Inflammatory macrophage treated with lipopolysaccharide for 4 hours (primary cell): ENCODE data around the gene HSPA9.

ENCODE experiments used
- DNase-seq: peaks from one replicate; pipeline ENCODE4 v3.0.0-alpha.2; 2020

HSPA9 gene

DNA sequence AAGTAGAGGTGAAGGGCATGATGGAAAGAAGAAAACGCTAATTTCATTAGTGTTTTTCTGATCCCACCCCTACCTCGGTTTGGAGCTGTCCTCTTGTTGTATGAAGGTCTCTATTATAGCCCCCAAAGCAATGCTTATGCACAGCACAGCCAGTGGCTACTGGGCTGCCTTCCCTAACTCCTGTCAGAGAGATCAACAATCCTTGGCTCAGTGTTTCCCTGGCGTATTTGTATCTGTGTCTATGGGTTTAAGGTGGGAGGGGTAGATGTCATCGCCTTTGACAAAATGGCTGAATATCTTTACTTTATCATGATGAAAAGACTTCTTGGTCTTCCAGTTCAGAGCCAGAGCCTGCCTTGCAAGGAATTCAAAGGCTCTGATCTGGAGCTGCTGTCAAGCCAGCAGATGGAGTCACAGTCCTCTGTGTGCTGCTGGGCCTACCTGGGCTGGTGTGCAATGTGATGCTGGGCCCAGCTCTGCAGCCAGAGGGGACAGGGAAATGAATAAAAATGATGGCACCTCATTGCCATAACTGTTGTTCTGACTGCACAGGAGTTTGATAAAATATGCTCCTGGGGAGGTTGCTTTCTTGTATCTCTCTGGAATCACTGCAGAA, 20.1 kb upstream of the HSPA9 start:
- no peak for DNase-seq

DNA sequence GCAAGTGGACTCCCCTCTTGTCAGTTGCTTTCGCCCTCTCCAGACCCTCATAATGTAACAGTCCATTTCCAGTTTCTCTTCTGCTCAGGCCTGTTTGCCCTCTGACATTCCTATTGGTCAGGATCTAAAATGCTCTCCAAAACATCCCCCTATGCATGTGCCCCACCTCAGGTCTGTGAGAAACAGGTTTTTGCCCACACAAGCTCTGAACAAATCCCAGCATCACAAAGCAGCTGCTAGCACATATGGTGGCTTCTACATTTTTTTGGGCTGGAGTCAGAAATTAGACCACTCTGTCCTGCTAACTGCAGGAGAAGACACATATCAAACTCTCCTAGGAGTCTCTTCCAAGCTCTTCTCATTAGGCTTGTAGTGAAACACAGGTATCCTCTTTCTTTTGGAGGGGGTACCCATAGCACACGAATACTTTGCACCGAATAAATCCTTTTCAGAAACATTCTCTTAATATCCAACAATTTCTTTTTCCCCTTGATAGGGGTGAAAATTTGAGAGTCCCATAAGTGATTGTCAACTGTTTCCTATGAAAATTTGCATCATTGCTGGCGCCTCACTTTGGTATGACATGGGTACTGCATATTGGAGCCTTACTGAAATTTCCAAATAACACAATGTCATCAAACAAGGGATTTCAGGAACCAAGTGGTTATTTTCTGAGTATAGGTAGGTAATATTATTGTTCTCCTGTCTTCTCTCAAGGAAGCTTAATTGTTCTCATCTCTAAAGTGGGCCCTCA, 19.3 kb upstream of the HSPA9 start:
- DNase-seq = peak; percentile 15

DNA sequence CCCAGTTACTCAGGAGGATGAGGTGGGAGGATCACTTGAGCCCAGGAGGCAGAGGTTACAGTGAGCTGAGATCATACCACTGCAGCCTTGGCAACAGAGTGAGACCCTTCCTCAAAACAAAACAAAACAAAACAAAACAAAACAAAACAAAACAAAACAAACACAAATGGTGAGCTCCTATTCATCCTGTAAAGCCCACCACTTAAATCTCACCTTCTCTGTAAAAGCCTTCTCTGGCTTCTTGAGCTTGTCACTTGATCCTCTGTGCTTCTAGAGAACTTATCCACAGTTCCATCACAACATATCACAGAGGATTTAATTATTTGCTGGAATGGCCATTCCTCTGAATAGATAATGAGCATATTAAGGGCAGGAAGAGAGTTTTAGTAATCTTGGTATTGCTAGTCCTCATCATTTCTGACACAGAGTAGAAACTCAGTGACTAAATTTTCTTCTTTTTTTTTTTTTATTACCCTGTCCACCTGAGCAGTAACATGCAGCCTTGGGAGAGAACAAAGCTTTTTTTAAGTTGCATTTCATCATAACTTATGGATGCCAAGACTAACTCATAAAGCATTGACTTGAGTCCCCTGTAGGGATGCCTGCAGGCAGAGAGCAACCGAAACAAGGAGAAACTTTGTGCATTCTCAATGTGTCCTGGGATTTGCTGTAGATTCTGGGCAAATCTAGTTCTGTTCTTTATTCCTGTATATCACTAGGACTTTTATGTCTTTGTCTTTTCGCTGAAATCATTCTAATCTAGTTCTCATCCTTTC, 13.0 kb upstream of the HSPA9 start:
- no peak for DNase-seq

DNA sequence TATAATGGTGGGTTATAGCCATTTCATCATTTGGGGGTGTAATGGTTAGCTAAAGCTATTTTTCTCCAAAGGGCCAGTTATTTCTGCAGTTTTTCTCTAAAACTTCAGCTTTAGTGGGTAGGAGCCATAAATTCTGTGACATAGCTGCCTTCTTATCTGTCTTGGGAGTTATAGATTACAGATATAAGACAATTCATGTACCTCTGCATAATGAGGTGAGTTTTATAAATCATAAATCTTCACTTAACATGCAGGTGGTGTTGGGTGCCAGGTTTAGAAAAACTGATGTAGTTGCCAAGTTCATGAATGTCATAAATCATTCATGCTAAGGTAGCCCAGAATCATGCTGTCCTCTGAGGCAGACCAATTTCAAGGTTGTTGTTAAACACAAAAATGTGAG, 10.0 kb upstream of the HSPA9 start:
- no peak for DNase-seq

DNA sequence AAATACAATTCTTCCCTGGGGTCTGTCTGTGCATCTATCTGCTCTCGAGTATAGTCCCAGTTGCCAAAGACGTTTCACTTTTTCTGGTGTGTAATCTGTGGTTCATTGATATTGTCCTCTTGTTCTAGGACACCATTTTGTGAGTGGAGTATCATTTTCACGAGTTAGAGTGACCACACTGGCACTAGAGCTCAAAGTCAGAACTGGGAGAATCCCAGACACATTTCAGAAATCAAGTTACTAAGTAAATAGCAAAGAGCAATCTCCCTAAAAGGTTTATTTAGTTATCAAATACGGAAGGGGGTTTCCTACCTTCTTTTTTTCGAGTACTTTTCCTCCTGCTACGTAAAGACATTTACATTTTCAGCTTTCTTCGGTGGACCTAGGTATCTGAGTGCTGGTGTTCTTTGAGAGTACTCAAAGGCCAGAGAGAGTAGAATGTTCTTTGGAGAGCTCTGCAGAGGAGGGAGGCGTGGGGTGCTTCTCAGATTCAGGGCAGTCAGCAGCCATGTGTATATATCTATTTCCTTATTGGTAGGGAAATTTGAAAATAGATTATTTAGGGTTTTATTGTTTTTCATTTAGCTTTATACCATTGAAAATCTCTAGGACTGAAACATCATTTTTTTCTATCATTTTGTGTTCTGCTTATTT, 8.9 kb upstream of the HSPA9 start:
- DNase-seq = no peak

DNA sequence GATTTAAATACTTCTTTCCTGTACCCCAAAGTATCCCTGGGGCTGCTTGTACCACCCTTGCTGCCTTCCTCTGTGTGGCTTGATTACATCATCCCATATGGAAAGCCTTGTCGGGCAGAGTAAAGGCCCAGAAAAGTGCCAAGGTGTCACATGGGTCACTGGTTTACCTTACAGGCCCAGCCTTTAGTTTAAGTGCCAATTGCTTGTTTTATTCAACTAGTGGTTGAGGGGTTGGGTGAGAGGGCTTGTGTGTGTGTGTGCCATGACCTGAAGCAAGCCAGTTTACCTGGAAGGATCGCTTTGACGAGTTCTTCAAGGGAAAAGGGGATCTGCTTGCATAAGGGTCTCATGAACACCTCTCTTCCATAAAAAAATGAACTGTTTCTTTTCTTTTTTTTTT, 7.8 kb upstream of the HSPA9 start:
- no peak for DNase-seq

DNA sequence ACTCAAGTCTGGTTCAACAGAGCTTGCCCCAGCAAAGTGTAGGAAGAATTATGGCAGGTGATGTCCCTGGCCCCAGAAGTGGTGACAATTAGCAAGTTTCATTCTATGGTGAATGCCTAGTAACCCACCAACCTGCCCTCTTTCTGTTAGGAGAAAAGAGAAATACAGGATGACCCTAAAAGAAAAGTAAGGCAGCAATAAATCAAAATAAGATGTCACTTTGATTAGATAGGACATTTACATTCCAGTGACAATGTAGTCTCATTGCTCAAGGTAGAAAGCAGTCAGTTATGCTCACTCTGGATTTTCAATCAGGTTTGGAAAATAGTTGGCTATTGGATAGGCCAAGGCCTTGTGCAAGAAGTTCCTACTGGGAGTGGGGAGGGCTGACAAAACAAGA, 5.6 kb upstream of the HSPA9 start:
- no peak for DNase-seq

DNA sequence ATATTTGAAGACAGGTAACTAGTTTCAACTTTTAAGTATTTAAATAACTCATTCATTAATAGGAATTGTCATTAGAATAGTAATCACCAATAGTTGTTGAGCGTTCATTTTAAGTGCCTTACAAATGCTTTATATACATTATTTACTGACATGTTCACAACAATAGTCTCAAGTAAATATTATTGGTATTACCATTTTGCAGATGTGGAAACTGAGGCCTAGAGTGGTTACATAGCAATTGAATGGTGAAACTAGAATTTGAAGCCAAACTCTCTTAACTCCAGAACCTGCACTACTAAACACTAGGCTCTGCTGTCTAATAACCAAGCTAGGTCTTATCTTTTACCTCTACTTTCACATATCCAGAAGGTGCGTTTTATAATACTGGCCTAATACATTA, 4.8 kb upstream of the HSPA9 start:
- no peak for DNase-seq

DNA sequence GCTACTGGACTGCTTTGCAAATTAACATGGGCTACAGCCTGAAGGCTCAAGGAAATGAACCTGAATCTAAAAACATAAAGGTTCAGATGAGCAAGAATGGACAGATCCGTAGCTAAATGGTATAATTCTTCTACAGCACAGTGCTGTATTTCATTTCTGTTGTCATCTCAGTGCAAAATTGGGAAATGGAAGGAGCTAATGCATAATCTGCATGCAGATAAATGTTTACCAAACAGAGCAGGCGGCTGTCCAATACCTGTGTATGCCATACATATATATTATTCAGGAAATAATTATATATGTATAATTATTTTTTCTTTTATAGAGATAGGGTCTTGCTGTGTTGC, 4.3 kb upstream of the HSPA9 start:
- DNase-seq = no peak

DNA sequence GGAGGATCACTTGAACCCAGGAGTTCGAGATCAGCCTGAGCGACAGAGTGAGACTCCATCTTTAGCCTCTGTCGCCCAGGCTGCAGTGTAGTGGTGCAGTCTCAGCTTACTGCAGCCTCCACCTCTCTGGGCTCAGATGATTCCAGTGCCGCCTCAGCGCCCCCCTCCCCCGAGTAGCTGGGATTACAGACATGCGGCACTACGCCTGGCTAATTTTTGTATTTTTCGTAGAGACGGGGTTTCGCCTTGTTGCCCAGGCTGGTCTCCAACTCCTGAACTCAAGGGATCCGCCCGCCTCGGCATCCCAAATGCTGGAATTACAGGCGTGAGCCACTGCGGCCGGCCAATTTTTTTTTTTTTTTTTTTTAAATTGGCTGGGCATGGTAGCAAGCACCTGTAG, 2.3 kb upstream of the HSPA9 start:
- DNase-seq = no peak

DNA sequence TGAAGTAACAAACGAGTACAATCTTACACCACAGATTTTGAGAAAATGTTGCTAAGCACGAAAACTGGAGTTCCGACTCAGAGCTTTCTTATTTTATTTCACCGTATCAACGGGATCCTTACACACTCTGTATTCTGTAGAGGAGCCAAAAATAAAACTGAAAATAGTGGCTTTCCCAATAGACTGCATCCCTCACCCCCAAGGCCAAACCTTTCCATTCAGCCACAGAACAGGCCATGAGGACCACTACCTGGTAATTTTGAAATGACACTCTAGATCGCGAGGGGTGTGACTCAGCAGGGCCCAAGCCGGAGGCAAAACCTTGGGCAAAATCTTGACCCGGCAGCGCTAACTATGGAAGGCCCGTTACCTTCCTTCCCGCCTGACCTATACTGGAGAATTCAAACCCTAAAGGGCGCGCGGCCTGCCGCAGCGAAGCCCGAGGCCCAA, 432 bp downstream of the HSPA9 start:
- no peak for DNase-seq

DNA sequence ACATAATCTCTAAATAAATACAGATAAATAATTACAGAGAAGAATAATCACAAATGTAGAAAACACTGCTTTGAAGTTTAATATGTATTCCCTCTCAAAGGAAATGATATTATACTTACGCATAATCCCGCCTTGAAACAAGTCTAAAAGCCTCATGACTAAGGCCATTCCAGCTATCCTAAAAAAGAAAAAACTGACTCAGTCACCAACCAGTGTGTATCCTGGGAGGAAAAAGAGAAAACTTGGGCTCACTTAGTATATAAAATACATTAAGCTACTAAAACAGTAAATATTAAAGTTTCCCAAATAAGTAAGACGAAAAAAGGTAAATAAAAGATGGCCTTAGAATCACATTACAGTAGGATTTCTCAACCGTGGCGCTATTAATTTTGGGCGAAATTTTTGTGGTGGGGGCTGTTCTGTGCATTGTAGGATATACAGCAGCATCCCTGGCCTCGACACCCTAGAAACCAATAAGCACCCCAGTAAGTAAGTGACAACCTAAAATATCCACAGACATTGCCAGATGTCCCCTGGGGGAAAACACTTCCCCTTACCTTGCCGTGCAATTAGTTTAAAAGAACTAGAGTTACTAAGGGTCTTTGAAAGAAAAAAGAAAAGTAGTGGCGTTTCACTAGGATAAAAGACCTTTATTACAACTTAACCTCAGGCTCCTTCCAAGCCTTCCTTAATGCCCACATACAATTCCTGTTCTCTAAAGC, 1.1 kb downstream of the HSPA9 start:
- DNase-seq = no peak

DNA sequence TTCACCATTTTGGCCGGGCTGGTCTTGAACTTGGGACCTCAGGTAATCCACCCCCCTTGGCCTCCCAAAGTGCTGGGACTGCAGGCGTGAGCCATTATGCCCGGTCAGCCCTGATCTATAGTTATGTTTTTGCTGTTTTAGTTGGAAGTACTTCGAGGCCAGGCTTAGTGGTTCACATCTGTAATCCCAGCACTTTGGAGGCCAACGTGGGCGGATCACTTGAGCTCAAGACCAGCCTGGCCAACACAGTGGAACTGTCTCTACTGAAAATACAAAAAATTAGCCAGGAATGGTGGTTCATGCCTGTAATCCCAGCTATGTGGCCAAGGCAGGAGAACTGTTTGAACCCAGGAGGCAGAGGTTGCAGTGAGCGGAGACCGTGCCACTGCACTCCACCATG, 2.0 kb downstream of the HSPA9 start:
- DNase-seq = no peak

DNA sequence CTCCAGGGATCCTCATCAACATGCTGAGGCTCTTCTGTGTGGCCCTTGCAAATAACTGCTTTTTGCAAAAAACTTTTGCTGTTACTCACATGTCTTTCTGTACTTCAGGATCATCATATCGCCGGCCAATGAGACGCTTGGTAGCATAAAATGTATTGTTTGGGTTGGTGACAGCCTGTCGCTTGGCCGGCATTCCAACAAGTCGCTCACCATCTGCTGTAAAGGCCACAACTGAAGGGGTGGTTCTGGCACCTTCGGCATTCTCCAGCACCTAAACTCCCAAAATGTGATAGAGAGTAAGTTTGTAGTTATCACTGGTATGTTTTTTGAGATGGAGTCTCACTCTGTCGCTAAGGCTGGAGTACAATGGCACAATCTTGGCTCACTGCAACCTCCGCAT, 4.3 kb downstream of the HSPA9 start:
- no peak for DNase-seq

DNA sequence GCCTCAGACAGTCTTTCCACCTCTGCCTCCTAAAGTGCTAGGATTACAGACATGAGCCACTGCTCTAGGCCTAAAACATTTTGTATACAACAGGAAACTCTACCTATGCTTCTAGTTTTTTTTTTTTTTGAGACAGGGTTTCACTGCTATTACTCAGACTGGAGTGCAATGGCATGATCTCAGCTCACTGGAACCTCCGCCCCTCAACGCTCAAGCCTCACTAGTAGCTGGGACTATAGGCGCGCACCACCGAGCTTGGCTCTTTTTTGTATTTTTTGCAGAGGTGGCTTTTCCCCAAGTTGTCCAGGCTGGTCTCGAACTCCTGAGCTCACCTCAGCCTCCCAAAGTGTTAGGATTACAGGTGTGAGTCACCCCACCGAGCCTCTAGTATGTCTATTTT, 5.4 kb downstream of the HSPA9 start:
- DNase-seq = no peak

DNA sequence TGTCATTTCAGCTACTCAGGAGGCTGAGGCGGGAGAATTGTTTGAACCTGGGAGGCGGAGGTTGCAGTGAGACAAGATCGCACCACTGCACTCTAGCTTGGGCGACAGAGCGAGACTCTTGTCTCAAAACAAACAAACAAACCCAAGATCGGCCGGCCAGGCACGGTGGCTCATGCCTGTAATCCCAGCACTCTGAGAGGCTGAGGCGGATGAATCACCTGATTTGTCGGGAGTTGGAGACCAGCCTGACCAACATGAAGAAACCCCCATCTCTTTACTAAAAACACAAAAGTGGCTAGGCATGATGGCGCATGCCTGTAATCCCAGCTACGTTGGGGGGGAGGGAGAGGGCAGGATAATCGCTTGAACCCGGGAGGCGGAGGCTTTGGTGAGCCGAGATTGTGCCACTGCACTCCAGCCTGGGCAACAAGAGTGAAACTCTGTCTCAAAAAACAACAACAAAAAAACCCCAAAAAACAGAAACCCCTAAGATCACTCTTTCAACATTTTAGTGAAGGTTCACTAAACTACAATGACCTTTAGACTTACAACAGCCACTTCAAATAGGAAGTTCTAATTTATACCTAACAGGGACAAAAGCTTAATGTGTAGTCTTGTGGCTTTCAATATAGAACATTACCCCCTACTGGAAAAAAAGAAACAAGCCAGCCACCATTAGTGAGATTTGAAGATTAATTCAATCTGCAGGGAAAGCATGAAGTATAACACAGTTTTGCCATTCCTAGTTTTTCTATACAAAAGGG, 7.0 kb downstream of the HSPA9 start:
- DNase-seq = no peak

DNA sequence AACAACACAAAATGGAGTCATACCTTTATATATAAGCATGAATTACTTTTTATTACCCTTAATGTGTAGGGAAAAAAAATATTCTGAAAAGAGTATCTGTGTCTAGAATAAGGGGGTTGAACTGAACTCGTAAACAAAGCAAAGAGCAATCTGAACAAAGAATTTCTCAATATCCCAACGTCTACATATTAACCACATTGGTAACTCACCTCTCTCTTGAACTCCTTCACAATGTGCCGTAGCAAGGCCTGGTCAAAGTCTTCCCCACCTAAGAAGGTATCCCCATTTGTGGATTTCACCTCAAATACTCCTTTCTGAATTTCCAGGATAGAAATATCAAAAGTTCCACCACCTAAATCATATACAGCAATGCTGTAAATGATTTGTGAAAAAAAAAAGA, 8.4 kb downstream of the HSPA9 start:
- DNase-seq = no peak

DNA sequence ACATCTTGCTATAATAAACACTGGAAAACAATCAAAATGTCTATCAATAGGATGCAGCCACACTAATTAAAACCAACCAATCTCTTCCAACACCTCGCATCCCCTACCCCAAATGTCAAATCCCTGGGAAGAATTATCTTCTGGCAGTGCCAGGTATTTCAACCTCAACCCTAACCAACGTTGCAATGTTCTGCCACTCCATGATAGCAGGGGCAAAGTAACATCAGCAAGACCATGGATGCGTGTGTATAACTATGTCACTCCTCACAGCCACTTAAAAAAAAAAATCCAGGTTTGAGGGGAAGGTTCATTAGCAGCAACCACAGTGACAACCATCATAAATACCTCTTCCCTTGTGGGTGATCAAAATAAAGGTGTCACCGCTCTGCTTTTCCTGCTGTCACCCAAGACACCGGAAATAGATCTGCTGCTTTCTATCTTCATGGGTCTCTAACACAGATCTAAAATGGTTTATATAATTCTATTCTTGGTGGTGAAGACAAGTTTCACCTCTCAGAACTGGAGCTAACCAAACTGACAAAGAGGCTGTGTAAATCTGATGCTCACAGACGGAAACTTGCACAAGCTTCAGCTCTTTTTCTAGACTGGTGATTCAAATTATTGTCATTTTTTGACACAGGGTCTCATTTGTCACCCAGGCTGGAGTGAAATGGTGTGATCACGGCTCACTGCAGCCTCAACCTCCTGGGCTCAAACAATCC, 9.9 kb downstream of the HSPA9 start:
- DNase-seq = no peak

DNA sequence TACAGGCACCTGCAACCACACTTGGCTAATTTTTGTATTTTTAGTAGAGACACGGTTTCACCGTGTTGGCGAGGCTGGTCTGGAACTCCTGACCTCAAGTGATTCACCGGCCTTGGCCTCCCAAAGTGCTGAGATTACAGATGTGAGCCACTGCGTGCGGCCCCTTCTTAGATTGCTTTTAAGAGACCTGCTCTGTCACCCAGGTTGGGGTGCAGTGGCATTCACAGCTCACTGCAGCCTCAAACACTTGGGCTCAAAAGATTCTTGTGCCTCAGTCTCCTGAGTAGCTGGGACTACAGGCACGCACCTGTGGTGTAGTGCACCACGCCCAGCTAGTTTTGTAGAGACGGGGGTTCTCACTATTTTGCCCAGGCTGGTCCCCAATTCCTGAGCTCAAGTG, 11.0 kb downstream of the HSPA9 start:
- no peak for DNase-seq

DNA sequence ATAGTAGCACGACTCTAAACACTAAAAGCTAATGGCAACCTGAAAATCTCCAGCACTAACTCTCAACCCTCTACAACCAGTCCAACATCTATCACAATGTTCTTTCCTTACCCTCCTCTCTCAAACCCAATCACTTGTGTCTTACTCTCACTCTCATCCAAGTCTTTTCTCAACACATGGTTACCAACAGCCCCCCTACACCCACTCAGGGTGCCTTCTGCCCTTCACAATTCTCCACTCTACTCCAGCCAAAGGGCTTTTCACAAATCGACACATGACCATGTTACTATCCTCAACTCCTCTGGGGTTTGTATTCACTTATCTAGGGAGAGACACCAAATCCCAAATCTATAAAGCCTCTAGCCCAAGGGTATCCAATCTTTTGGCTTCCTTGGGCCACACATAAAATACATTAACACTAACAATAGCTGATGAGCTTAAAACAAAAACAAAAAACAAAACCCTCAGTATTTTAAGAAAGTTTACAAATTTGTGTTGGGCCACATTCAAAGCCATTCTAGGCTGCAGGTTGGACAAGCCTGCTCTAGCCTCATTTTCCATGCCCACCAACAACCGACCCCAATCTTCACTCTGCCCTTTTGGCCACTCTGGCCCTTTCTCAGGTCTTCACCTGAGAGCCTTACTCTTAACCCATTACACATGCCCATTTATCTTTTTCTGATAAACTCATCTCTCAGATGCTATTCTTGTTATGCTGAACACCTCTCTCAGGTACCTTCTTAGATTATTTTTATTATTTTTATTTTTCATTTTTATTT, 11.7 kb downstream of the HSPA9 start:
- DNase-seq = no peak

DNA sequence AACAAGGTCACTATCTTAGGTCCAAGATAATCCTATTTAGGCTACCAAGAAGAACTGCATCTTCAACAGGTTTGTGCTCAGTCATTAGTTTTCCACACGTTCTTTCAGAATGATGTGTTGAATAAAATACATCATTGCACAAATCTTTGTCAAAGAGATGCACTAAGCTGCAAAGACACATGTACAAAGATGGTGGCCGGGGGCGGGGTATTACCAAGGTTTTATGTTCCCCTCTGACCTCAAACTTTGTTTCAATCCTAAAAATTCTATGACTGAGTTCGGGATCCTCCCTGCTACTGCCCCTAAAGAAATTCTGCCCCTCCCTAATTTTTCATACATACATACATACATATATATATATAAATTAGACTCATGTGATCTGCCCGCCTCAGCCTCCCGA, 14.2 kb downstream of the HSPA9 start:
- DNase-seq = no peak
